Caco-2 (cell line): ENCODE results near the gene ASTN2. TPM values are rescaled to one million over a fixed set of nuclear protein-coding genes. Genes with fewer than 3 reads are reported as not detected.

Experiments
- BruUV-seq: library from RNA; stranded (reverse); fragments of 400-500 nt; replicated peaks from 2 replicates; lab custom pipeline; 2021; lab: Mats Ljungman, UMichigan
- CTCF ChIA-PET: fragments of 300-600 bp; sonication (Branson Sonifier 250); formaldehyde crosslinking; loops from one replicate; lab custom pipeline; 2022; ENCODE audit warnings: antibody characterized with exemption; lab: Charles Lee
- POLR2A ChIA-PET: fragments of 300-600 bp; sonication (Branson Sonifier 250); formaldehyde crosslinking; loops from one replicate; lab custom pipeline; 2022; ENCODE audit warnings: antibody characterized with exemption; lab: Charles Lee
- DNase-seq, 2 experiments: peaks; one replicate each; pipeline versions ENCODE4 v3.0.0 to v3.0.0-alpha.2; 2020 to 2022
- H3K27me3 ChIP-seq: replicated peaks from 2 replicates; pipeline ENCODE4 v1.6.0; 2011; ENCODE audit warnings: low read length; ENCODE audit not compliant: control insufficient read depth, insufficient read depth
- H3K36me3 ChIP-seq: 2 replicates; pipeline ENCODE4 v1.5.1; 2011; ENCODE audit warnings: low read length; ENCODE audit not compliant: control insufficient read depth, insufficient read depth
- H3K4me1 ChIP-seq: fragments of 250-450 bp; sonication (Bioruptor Pico); 2 replicates; pipeline ENCODE4 v1.5.1; 2020; ENCODE audit warnings: mild to moderate bottlenecking
- H3K4me3 ChIP-seq: 2 replicates; pipeline ENCODE4 v1.5.1; 2011; ENCODE audit warnings: low read depth, mild to moderate bottlenecking, control low read depth, low read length
- H3K9me3 ChIP-seq: fragments of 250-450 bp; sonication (Bioruptor Pico); 2 replicates; pipeline ENCODE4 v1.5.1; 2020; ENCODE audit warnings: mild to moderate bottlenecking, moderate library complexity
- H3K27ac Mint-ChIP-seq: one replicate; pipeline ENCODE4 v1.8.0; 2022; ENCODE audit warnings: mixed read lengths; ENCODE audit not compliant: unreplicated experiment
- H3K27me3 Mint-ChIP-seq: one replicate; pipeline ENCODE4 v1.8.0; 2022; ENCODE audit warnings: mixed read lengths; ENCODE audit not compliant: insufficient read depth, unreplicated experiment
- H3K36me3 Mint-ChIP-seq: one replicate; pipeline ENCODE4 v1.8.0; 2022; ENCODE audit warnings: mild to moderate bottlenecking, mixed read lengths; ENCODE audit not compliant: insufficient read depth, unreplicated experiment
- H3K4me1 Mint-ChIP-seq: one replicate; pipeline ENCODE4 v1.8.0; 2022; ENCODE audit warnings: low read depth, mixed read lengths; ENCODE audit not compliant: unreplicated experiment
- H3K4me3 Mint-ChIP-seq: one replicate; pipeline ENCODE4 v1.8.0; 2022; ENCODE audit warnings: mild to moderate bottlenecking, moderate library complexity, mixed read lengths; ENCODE audit not compliant: unreplicated experiment
- H3K9me3 Mint-ChIP-seq: one replicate; pipeline ENCODE4 v1.8.0; 2022; ENCODE audit warnings: mixed read lengths; ENCODE audit not compliant: unreplicated experiment
- CTCF ChIP-seq, 2 experiments: fragments of 200-600 bp in 1 of 2; IDR thresholded peaks; 1 replicate in 1 of 2; 2 replicates in 1 of 2; pipeline versions ENCODE4 v1.5.1 to v1.8.0; 2011 to 2022; ENCODE audit warnings: antibody characterized with exemption in 1 of 2, control low read depth in 1 of 2, inconsistent platforms in 1 of 2, low read depth in 1 of 2, low read length in 1 of 2, mild to moderate bottlenecking in 1 of 2, moderate library complexity in 1 of 2; ENCODE audit not compliant: insufficient read depth in 1 of 2, severe bottlenecking in 1 of 2, unreplicated experiment in 1 of 2
- intact Hi-C: fragments of 100-400 bp; cut with micrococcal nuclease; formaldehyde crosslinking; loops from one replicate; pipeline ENCODE4 v1.10.0; 2022; ENCODE audit not compliant: unreplicated experiment
- total RNA-seq: library from RNA; stranded (reverse); gene quantifications from 2 replicates; pipeline ENCODE4 v1.2.3, GENCODE V29; 2022

ASTN2 gene
- total RNA-seq, 1 experiment from 2014 or later: 12.7 TPM

GRCh38 chr9:116395699-116396037, 1019.2 kb downstream of the ASTN2 start:
- Histone ChIP-seq H3K4me1 (no peaks in the 10 kb centered on the region), H3K4me3 (no peak overlapping the region), H3K36me3 (no peaks in the 10 kb centered on the region), H3K9me3 (no peaks in the 10 kb centered on the region), H3K27me3 (no peaks in the 10 kb centered on the region)
- ChIA-PET CTCF (no interaction called here), POLR2A (no interaction called here)
- TF ChIP-seq CTCF (IDR thresholded peaks at IDR 0.05; ENCODE audit: insufficient read depth in 1 of 2, low read depth in 1 of 2, low read length in 1 of 2, severe bottlenecking in 1 of 2, unreplicated experiment in 1 of 2): no peak
- Mint-ChIP-seq H3K4me1 (no peaks in the 10 kb centered on the region), H3K4me3 (no peak overlapping the region), H3K9me3 (no peaks in the 10 kb centered on the region), H3K27me3 (no peaks in the 10 kb centered on the region), H3K36me3 (no peaks in the 10 kb centered on the region), H3K27ac (no peak overlapping the region)
- DNase-seq: no peak
- intact Hi-C loops: loop anchor here (5.0 kb wide), 1 partner anchor 48 kb away; no protein-coding TSS in a partner anchor
- BruUV-seq: no TSS peak

- no peaks in the 10 kb centered on the region for H3K36me3 ChIP-seq
- no peaks in the 10 kb centered on the region for H3K9me3 ChIP-seq
- H3K4me1 ChIP-seq: no peaks in the 10 kb centered on the region
- Mint-ChIP-seq H3K9me3 (no peaks in the 10 kb centered on the region), H3K4me1 (no peaks in the 10 kb centered on the region), H3K36me3 (no peaks in the 10 kb centered on the region), H3K27me3 (no peaks in the 10 kb centered on the region), H3K27ac (no peak overlapping the region), H3K4me3 (no peak overlapping the region)
- BruUV-seq: no TSS peak
- intact Hi-C loops: loop anchor here (5.0 kb wide), 1 partner anchor 48 kb away; no protein-coding TSS in a partner anchor
- ChIA-PET POLR2A (no interaction called here), CTCF (no interaction called here)
- TF ChIP-seq CTCF (IDR thresholded peaks at IDR 0.05; ENCODE audit: insufficient read depth in 1 of 2, low read depth in 1 of 2, low read length in 1 of 2, severe bottlenecking in 1 of 2, unreplicated experiment in 1 of 2): no peak
- no peak overlapping the region for H3K4me3 ChIP-seq
- no peaks in the 10 kb centered on the region for H3K27me3 ChIP-seq
- DNase-seq: no peak
Measured at GRCh38 chr9:116394894-116395698, 1019.8 kb downstream of the ASTN2 start.

GRCh38 chr9:116394070-116394469, 1020.8 kb downstream of the ASTN2 start:
- TF ChIP-seq CTCF (IDR thresholded peaks at IDR 0.05; ENCODE audit: insufficient read depth in 1 of 2, low read depth in 1 of 2, low read length in 1 of 2, severe bottlenecking in 1 of 2, unreplicated experiment in 1 of 2): no peak
- intact Hi-C loops: no loop called here
- ChIA-PET CTCF (no interaction called here), POLR2A (no interaction called here)
- no peaks in the 10 kb centered on the region for H3K36me3 Mint-ChIP-seq
- no peak overlapping the region for H3K4me3 ChIP-seq
- no peaks in the 10 kb centered on the region for H3K9me3 Mint-ChIP-seq
- no peaks in the 10 kb centered on the region for H3K9me3 ChIP-seq
- no peaks in the 10 kb centered on the region for H3K36me3 ChIP-seq
- no peaks in the 10 kb centered on the region for H3K4me1 ChIP-seq
- no peaks in the 10 kb centered on the region for H3K4me1 Mint-ChIP-seq
- H3K4me3 Mint-ChIP-seq: no peak overlapping the region
- no peaks in the 10 kb centered on the region for H3K27me3 ChIP-seq
- DNase-seq: no peak
- no TSS peak for BruUV-seq
- no peak overlapping the region for H3K27ac Mint-ChIP-seq
- no peaks in the 10 kb centered on the region for H3K27me3 Mint-ChIP-seq
